SK-N-SH treated with all-trans-retinoic acid at 6 μM for 48 hours (cell line): ENCODE data around the gene KCNE2.

ENCODE experiments used
- ISL1 ChIP-seq: fragments of 250-450 bp; sonication (Bioruptor Pico); IDR thresholded peaks from 2 replicates; pipeline ENCODE4 v2.1.2; 2022; ENCODE audit warnings: mild to moderate bottlenecking, moderate library complexity
- RARB ChIP-seq: fragments of 250-450 bp; sonication (Bioruptor Pico); IDR thresholded peaks from 2 replicates; pipeline ENCODE4 v1.8.0; 2021; ENCODE audit warnings: mild to moderate bottlenecking, moderate library complexity
- TCF4 ChIP-seq: fragments of 250-450 bp; sonication (Bioruptor Pico); IDR thresholded peaks from 2 replicates; pipeline ENCODE4 v1.8.0; 2021; ENCODE audit warnings: mild to moderate bottlenecking, moderate library complexity, borderline replicate concordance
- ZFP3 ChIP-seq: fragments of 250-450 bp; sonication (Bioruptor Pico); IDR thresholded peaks from 2 replicates; pipeline ENCODE4 v1.5.0; 2020; ENCODE audit warnings: mild to moderate bottlenecking, moderate library complexity
- ZFP30 ChIP-seq: fragments of 450-650 bp; formaldehyde crosslinking; IDR thresholded peaks from 2 replicates; pipeline ENCODE4 v1.5.0; 2022; ENCODE audit warnings: mild to moderate bottlenecking, moderate library complexity
- ZNF565 ChIP-seq: fragments of 450-650 bp; formaldehyde crosslinking; conservative IDR thresholded peaks from 2 replicates; pipeline ENCODE4 v1.5.0; 2020; ENCODE audit warnings: low read depth, mild to moderate bottlenecking, moderate library complexity
- ZNF70 ChIP-seq: fragments of 450-650 bp; formaldehyde crosslinking; IDR thresholded peaks from 2 replicates; pipeline ENCODE4 v1.5.0; 2020; ENCODE audit warnings: mild to moderate bottlenecking, moderate library complexity
- ZNF8 ChIP-seq: fragments of 450-650 bp; formaldehyde crosslinking; IDR thresholded peaks from 2 replicates; pipeline ENCODE4 v1.5.0; 2020; ENCODE audit warnings: mild to moderate bottlenecking, moderate library complexity
- TF ChIP-seq, protein P1 (sequence below): fragments of 250-450 bp; sonication (Bioruptor Pico); IDR thresholded peaks from 2 replicates; pipeline ENCODE4 v1.5.1; 2020; ENCODE audit warnings: low read depth, mild to moderate bottlenecking, moderate library complexity
- TF ChIP-seq, protein P2 (sequence below): fragments of 250-450 bp; sonication (Bioruptor Pico); IDR thresholded peaks from 2 replicates; pipeline ENCODE4 v1.5.0; 2020; ENCODE audit warnings: mild to moderate bottlenecking, moderate library complexity

DNA sequence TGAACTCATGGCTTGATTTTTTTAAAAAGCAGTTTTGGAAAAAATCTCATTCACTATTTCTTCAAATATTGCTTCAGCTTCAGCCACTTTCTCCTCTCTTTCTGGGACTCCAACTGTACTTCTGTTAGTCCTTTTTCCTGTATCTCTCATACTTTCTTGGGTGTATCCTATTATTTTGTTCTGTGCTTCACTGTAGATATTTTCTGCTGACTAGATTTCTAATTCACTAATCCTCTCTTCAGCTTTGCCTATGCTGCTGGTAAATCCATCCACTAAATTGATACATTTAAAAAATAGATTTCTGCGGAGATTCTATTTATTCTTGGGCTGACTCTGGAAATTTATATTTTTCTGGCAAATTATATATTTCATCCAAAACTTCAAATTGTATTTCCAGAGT lies 4.9 kb upstream of the KCNE2 start:
- TF ChIP-seq ZNF70 (CRISPR knock-in tag) (no peak), ZFP3 (no peak), ZFP30 (CRISPR knock-in tag) (0 out of 2 replicates have a peak, but pooled peaks have one; percentile 25), ZNF8 (CRISPR knock-in tag) (0 out of 2 replicates have a peak, but pooled peaks have one; percentile 53), ISL1 (CRISPR knock-in tag) (no peak), TCF4 (CRISPR knock-in tag) (no peak), ZNF565 (CRISPR knock-in tag) (no peak), RARB (CRISPR knock-in tag) (no peak)
- TF ChIP-seq, protein P1, sequence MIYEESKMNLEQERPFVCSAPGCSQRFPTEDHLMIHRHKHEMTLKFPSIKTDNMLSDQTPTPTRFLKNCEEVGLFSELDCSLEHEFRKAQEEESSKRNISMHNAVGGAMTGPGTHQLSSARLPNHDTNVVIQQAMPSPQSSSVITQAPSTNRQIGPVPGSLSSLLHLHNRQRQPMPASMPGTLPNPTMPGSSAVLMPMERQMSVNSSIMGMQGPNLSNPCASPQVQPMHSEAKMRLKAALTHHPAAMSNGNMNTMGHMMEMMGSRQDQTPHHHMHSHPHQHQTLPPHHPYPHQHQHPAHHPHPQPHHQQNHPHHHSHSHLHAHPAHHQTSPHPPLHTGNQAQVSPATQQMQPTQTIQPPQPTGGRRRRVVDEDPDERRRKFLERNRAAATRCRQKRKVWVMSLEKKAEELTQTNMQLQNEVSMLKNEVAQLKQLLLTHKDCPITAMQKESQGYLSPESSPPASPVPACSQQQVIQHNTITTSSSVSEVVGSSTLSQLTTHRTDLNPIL (CRISPR knock-in tag) = no peak
- TF ChIP-seq, protein P2, sequence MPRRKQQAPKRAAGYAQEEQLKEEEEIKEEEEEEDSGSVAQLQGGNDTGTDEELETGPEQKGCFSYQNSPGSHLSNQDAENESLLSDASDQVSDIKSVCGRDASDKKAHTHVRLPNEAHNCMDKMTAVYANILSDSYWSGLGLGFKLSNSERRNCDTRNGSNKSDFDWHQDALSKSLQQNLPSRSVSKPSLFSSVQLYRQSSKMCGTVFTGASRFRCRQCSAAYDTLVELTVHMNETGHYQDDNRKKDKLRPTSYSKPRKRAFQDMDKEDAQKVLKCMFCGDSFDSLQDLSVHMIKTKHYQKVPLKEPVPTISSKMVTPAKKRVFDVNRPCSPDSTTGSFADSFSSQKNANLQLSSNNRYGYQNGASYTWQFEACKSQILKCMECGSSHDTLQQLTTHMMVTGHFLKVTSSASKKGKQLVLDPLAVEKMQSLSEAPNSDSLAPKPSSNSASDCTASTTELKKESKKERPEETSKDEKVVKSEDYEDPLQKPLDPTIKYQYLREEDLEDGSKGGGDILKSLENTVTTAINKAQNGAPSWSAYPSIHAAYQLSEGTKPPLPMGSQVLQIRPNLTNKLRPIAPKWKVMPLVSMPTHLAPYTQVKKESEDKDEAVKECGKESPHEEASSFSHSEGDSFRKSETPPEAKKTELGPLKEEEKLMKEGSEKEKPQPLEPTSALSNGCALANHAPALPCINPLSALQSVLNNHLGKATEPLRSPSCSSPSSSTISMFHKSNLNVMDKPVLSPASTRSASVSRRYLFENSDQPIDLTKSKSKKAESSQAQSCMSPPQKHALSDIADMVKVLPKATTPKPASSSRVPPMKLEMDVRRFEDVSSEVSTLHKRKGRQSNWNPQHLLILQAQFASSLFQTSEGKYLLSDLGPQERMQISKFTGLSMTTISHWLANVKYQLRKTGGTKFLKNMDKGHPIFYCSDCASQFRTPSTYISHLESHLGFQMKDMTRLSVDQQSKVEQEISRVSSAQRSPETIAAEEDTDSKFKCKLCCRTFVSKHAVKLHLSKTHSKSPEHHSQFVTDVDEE (CRISPR knock-in tag) = no peak
